Vagina (tissue), 2 donors: ENCODE data around the gene PPT2. TPM values are rescaled to one million over a fixed set of nuclear protein-coding genes. Genes with fewer than 3 reads are reported as not detected.

Experiments used
- DNase-seq, 2 donors: peaks; one replicate each; pipeline ENCODE4 v3.0.0-alpha.2; 2017; ENCODE audit errors: extremely low spot score in 2 of 2
- H3K27ac ChIP-seq: fragments of 200-600 bp; sonication (generic); one replicate; pipeline ENCODE4 v1.5.1; 2019
- H3K27me3 ChIP-seq: fragments of 200-600 bp; sonication (generic); one replicate; pipeline ENCODE4 v1.5.1; 2019
- H3K36me3 ChIP-seq, 2 donors: fragments of 200-600 bp; sonication (generic); one replicate each; pipeline ENCODE4 v1.5.1; 2017 to 2019
- H3K4me1 ChIP-seq: fragments of 200-600 bp; sonication (generic); one replicate; pipeline ENCODE4 v1.5.1; 2019
- H3K4me3 ChIP-seq, 2 donors: fragments of 200-600 bp; sonication (generic); 1 replicate in 1 of 2; 2 replicates in 1 of 2; pipeline ENCODE4 v1.5.1; 2016 to 2019
- H3K9me3 ChIP-seq: fragments of 200-600 bp; sonication (generic); one replicate; pipeline ENCODE4 v1.5.1; 2019
- CTCF ChIP-seq, 3 experiments: fragments of 450-650 bp in 2 of 3; fragments of 200-600 bp in 1 of 3; sonication (generic) in 1 of 3; IDR thresholded peaks; one replicate each; pipeline ENCODE4 v1.5.1; 2017 to 2019; ENCODE audit warnings: antibody characterized with exemption in 3 of 3, mild to moderate bottlenecking in 2 of 3, moderate library complexity in 2 of 3
- POLR2A ChIP-seq, 2 donors: fragments of 450-650 bp; IDR thresholded peaks; one replicate each; pipeline ENCODE4 v1.6.1; 2017; ENCODE audit warnings: antibody characterized with exemption in 2 of 2, mild to moderate bottlenecking in 2 of 2, moderate library complexity in 2 of 2
- POLR2AphosphoS5 ChIP-seq, 2 donors: sonication (generic); formaldehyde crosslinking; IDR thresholded peaks; one replicate each; pipeline ENCODE4 v1.9.0; 2017; ENCODE audit warnings: antibody characterized with exemption in 2 of 2, mild to moderate bottlenecking in 2 of 2, low read depth in 1 of 2; ENCODE audit not compliant: insufficient read depth in 1 of 2
- intact Hi-C: fragments of 100-400 bp; cut with DNase I; formaldehyde crosslinking; loops from one replicate; pipeline ENCODE4 v1.15.1; 2023
- microRNA-seq: library from miRNA; unstranded; fragments of <30 nt; microRNA quantifications from one replicate; pipeline ENCODE4, GENCODE V29; 2017; ENCODE audit warnings: borderline number of aligned reads, borderline replicate concordance
- small RNA-seq: library from RNA; depleted of rRNA; stranded (forward); fragments of <200 nt; gene quantifications from one replicate; pipeline ENCODE3, GENCODE V24; 2016
- total RNA-seq: library from RNA; depleted of rRNA; stranded (reverse); fragments of >200 nt; gene quantifications from one replicate; pipeline ENCODE4 v1.2.3, GENCODE V29; 2016

PPT2 gene
- total RNA-seq, 1 donor from 2014 or later = 31.9 TPM

- TF ChIP-seq CTCF (IDR thresholded peaks at IDR 0.05) (no peak), POLR2A (IDR thresholded peaks at IDR 0.05) (no peak), POLR2AphosphoS5 (IDR thresholded peaks at IDR 0.05; ENCODE audit: insufficient read depth in 1 of 2, low read depth in 1 of 2) (no peak)
- DNase-seq = no peak
- intact Hi-C loops = no loop called here
- Histone ChIP-seq H3K9me3 (no peaks in the 10 kb centered on the region), H3K4me1 (no peaks in the 10 kb centered on the region), H3K27ac (no peak overlapping the region), H3K4me3 (no peak overlapping the region), H3K36me3 (no peaks in the 10 kb centered on the region), H3K27me3 (no peaks in the 10 kb centered on the region)
These were observed 58.3 kb downstream of the PPT2 start for GRCh38 chr6:32212076-32212760.

Small RNA genes lying within 50 kb of the gene (microRNA-seq; reads per million reads assigned to microRNA genes)
- not detected for gene MIR6721
- gene MIR6833 = not detected

Small RNA genes lying within 50 kb of the gene (small RNA-seq; reads per million reads assigned to genes)
- gene AL662884.1 (not detected), gene MIR6833 (not detected)

Other genes starting within 250 kb of the PPT2 start
- 2.9 TPM for gene C2, start 226.4 kb upstream of the PPT2 start, total RNA-seq
- 9.6 TPM for gene CFB, start 208.0 kb upstream of the PPT2 start, total RNA-seq
- 100 TPM for gene NELFE, start 195.2 kb upstream of the PPT2 start, total RNA-seq
- 35.4 TPM for gene SKIC2, start 195.0 kb upstream of the PPT2 start, total RNA-seq
- gene DXO, start 182.0 kb upstream of the PPT2 start, total RNA-seq = 15.5 TPM
- 31.4 TPM for gene C4A, start 172.1 kb upstream of the PPT2 start, total RNA-seq
- 23.1 TPM for gene C4B, start 139.3 kb upstream of the PPT2 start, total RNA-seq
- gene CYP21A2, start 115.7 kb upstream of the PPT2 start, total RNA-seq = 9.3 TPM
- 207 TPM for gene TNXB, start 44.8 kb upstream of the PPT2 start, total RNA-seq
- 76.6 TPM for gene ATF6B, start 25.9 kb upstream of the PPT2 start, total RNA-seq
- 2.7 TPM for gene FKBPL, start 23.9 kb upstream of the PPT2 start, total RNA-seq
- 8.8 TPM for gene PRRT1, start 2.2 kb upstream of the PPT2 start, total RNA-seq
- gene EGFL8, start 10.5 kb downstream of the PPT2 start, total RNA-seq = 13.3 TPM
- gene AGPAT1, start 21.9 kb downstream of the PPT2 start, total RNA-seq = 35.1 TPM
- 48.4 TPM for gene RNF5, start 24.3 kb downstream of the PPT2 start, total RNA-seq
- 8.1 TPM for gene AGER, start 30.1 kb downstream of the PPT2 start, total RNA-seq
- 49.4 TPM for gene PBX2, start 36.1 kb downstream of the PPT2 start, total RNA-seq
- gene GPSM3, start 38.5 kb downstream of the PPT2 start, total RNA-seq = 16.2 TPM
- 18.2 TPM for gene NOTCH4, start 69.9 kb downstream of the PPT2 start, total RNA-seq
- gene TSBP1, start 217.8 kb downstream of the PPT2 start, total RNA-seq = not detected